GM23338 (cell line): ENCODE results near the gene WDSUB1. TPM values are rescaled to one million over a fixed set of nuclear protein-coding genes. Genes with fewer than 3 reads are reported as not detected.

Experiments
- ATAC-seq: fragments of 200-7000 bp; cut with Tn5 transposase; 3 replicates; pipeline ENCODE4 v1.9.1; 2020
- DNase-seq: peaks from one replicate; pipeline ENCODE4 v3.0.0-alpha.2; 2015; ENCODE audit warnings: low spot score
- H2AFZ ChIP-seq: fragments of 200-600 bp; sonication (generic); 2 replicates; pipeline ENCODE4 v1.8.0; 2016; ENCODE audit warnings: antibody characterized with exemption, mild to moderate bottlenecking, moderate library complexity
- H3F3A ChIP-seq: fragments of 200-600 bp; sonication (generic); replicated peaks from 2 replicates; pipeline ENCODE4 v1.8.0; 2017; ENCODE audit warnings: antibody characterized with exemption, mixed run types, low read depth
- H3K27ac ChIP-seq: fragments of 200-600 bp; sonication (generic); 2 replicates; pipeline ENCODE4 v1.6.1; 2016; ENCODE audit warnings: low read depth
- H3K27me3 ChIP-seq: fragments of 200-600 bp; sonication (generic); 2 replicates; pipeline ENCODE4 v1.8.0; 2016; ENCODE audit warnings: mild to moderate bottlenecking, mixed run types, moderate library complexity; ENCODE audit not compliant: insufficient read depth
- H3K36me3 ChIP-seq: fragments of 200-600 bp; sonication (generic); 2 replicates; pipeline ENCODE4 v1.8.0; 2016; ENCODE audit warnings: mild to moderate bottlenecking; ENCODE audit not compliant: insufficient read depth
- H3K4me1 ChIP-seq: fragments of 200-600 bp; sonication (generic); 2 replicates; pipeline ENCODE4 v1.8.0; 2016; ENCODE audit warnings: mild to moderate bottlenecking, moderate library complexity; ENCODE audit not compliant: insufficient read depth
- H3K4me2 ChIP-seq: fragments of 200-600 bp; sonication (generic); 2 replicates; pipeline ENCODE4 v1.7.1; 2017; ENCODE audit warnings: mixed run types
- H3K4me3 ChIP-seq: fragments of 200-600 bp; sonication (generic); 2 replicates; pipeline ENCODE4 v1.6.1; 2016; ENCODE audit warnings: mixed run types
- H3K79me2 ChIP-seq: fragments of 200-600 bp; sonication (generic); replicated peaks from 2 replicates; pipeline ENCODE4 v1.8.0; 2017; ENCODE audit warnings: mild to moderate bottlenecking; ENCODE audit not compliant: insufficient read depth
- H3K9me2 ChIP-seq: fragments of 200-600 bp; sonication (generic); 2 replicates; pipeline ENCODE4 v1.8.0; 2017; ENCODE audit not compliant: insufficient read depth
- H4K20me1 ChIP-seq: fragments of 200-600 bp; sonication (generic); replicated peaks from 2 replicates; pipeline ENCODE4 v1.8.0; 2017; ENCODE audit warnings: mild to moderate bottlenecking; ENCODE audit not compliant: insufficient read depth
- H3K27ac Mint-ChIP-seq: 2 replicates; pipeline ENCODE4 v1.8.0; 2020; ENCODE audit warnings: inconsistent platforms, mild to moderate bottlenecking, moderate library complexity, mixed read lengths
- H3K27me3 Mint-ChIP-seq: 3 replicates; pipeline ENCODE4 v1.8.0; 2022; ENCODE audit warnings: low read depth, mild to moderate bottlenecking, moderate library complexity, mixed read lengths, inconsistent platforms; ENCODE audit not compliant: insufficient read depth, poor library complexity
- H3K36me3 Mint-ChIP-seq: 3 replicates; pipeline ENCODE4 v1.8.0; 2021; ENCODE audit warnings: low read depth, mild to moderate bottlenecking, inconsistent platforms, moderate library complexity, mixed read lengths
- H3K4me1 Mint-ChIP-seq: 3 replicates; pipeline ENCODE4 v1.8.0; 2020; ENCODE audit warnings: mild to moderate bottlenecking, inconsistent platforms, mixed read lengths
- H3K4me3 Mint-ChIP-seq: 3 replicates; pipeline ENCODE4 v1.8.0; 2021; ENCODE audit warnings: moderate library complexity, mild to moderate bottlenecking, inconsistent platforms, mixed read lengths
- H3K9me3 Mint-ChIP-seq: 3 replicates; pipeline ENCODE4 v1.8.0; 2020; ENCODE audit warnings: moderate library complexity, mild to moderate bottlenecking, inconsistent platforms, mixed read lengths
- CREB1 ChIP-seq: fragments of 250-450 bp; sonication (Bioruptor Pico); IDR thresholded peaks from 2 replicates; pipeline ENCODE4 v1.5.0; 2020; ENCODE audit warnings: low read depth, mild to moderate bottlenecking, moderate library complexity
- CTCF ChIP-seq, 2 experiments: fragments of 200-600 bp in 1 of 2; sonication (generic) in 1 of 2; conservative IDR thresholded peaks; 2 replicates each; pipeline versions ENCODE4 v1.5.1 to v1.6.1; 2016 to 2017; ENCODE audit warnings: antibody characterized with exemption in 2 of 2, low read depth in 2 of 2, mild to moderate bottlenecking in 2 of 2, moderate library complexity in 1 of 2
- ETS1 ChIP-seq: IDR thresholded peaks from 2 replicates; pipeline ENCODE4 v1.6.1; 2016; ENCODE audit warnings: antibody characterized with exemption
- EZH2 ChIP-seq: fragments of 200-600 bp; sonication (generic); IDR thresholded peaks from one replicate; pipeline ENCODE4 v1.8.0; 2017; ENCODE audit warnings: antibody characterized with exemption, mild to moderate bottlenecking, low read depth; ENCODE audit not compliant: unreplicated experiment
- EZH2phosphoT487 ChIP-seq: fragments of 200-600 bp; sonication (generic); IDR thresholded peaks from one replicate; pipeline ENCODE4 v1.8.1; 2018; ENCODE audit warnings: antibody characterized with exemption; ENCODE audit not compliant: unreplicated experiment
- POLR2AphosphoS5 ChIP-seq: IDR thresholded peaks from 2 replicates; pipeline ENCODE4 v1.6.1; 2016; ENCODE audit warnings: antibody characterized with exemption, low read depth
- REST ChIP-seq: IDR thresholded peaks from one replicate; pipeline ENCODE4 v1.6.1; 2018; ENCODE audit warnings: antibody characterized with exemption; ENCODE audit not compliant: unreplicated experiment
- ZNF331 ChIP-seq: fragments of 250-450 bp; sonication (Bioruptor Pico); IDR thresholded peaks from 2 replicates; pipeline ENCODE4 v1.5.0; 2020; ENCODE audit warnings: low read depth, mild to moderate bottlenecking, moderate library complexity
- polyA plus RNA-seq: library from polyadenylated mRNA; unstranded; fragments of >200 nt; fragmentation: Nextera tagmentation; extraction: Ambion mirVana; gene quantifications from 2 replicates; pipeline ENCODE4 v1.2.1, GENCODE V29; 2016
- total RNA-seq: library from RNA; depleted of rRNA; stranded (reverse); fragments of >200 nt; shearing (Covaris generic); gene quantifications from 2 replicates; pipeline ENCODE4 v1.2.3, GENCODE V29; 2014

WDSUB1 gene
- total and polyA plus RNA-seq, 2 experiments from 2014 or later = 9.9 to 12.2 TPM

GRCh38 chr2:159204381-159205144, 81.9 kb downstream of the WDSUB1 start:
- no peak for DNase-seq
- Histone ChIP-seq H3K4me3 (no peak overlapping the region), H4K20me1 (peaks cover 3% of the 10 kb centered on the region), H3F3A (no peaks in the 10 kb centered on the region), H3K36me3 (no peaks in the 10 kb centered on the region), H2AFZ (no peak overlapping the region), H3K4me2 (no peak overlapping the region), H3K79me2 (no peaks in the 10 kb centered on the region), H3K27ac (no peak overlapping the region), H3K9me2 (0 out of 2 replicates have a peak, but pooled peaks cover 6% of the 10 kb centered on the region), H3K4me1 (no peaks in the 10 kb centered on the region), H3K27me3 (peaks cover 17% of the 10 kb centered on the region)
- no peaks in the 10 kb centered on the region for H3K36me3 Mint-ChIP-seq
- H3K9me3 Mint-ChIP-seq = no peaks in the 10 kb centered on the region
- TF ChIP-seq ZNF331 (CRISPR knock-in tag) (no peak), EZH2phosphoT487 (no peak), ETS1 (no peak), CTCF (conservative IDR thresholded peaks at IDR 0.05; ENCODE audit: low read depth in 2 of 2) (no peak), POLR2AphosphoS5 (no peak)
- H3K27me3 Mint-ChIP-seq = peaks cover 11% of the 10 kb centered on the region
- H3K27ac Mint-ChIP-seq = no peak overlapping the region
- H3K4me3 Mint-ChIP-seq = no peak overlapping the region
- no peak for ATAC-seq
- H3K4me1 Mint-ChIP-seq = no peaks in the 10 kb centered on the region

- Histone ChIP-seq H3K36me3 (no peaks in the 10 kb centered on the region), H3K4me1 (no peaks in the 10 kb centered on the region), H2AFZ (no peak overlapping the region), H4K20me1 (no peaks in the 10 kb centered on the region; the same call in 1 of the 2 replicates), H3K4me2 (no peak overlapping the region), H3K4me3 (no peak overlapping the region), H3K27ac (no peak overlapping the region), H3F3A (no peaks in the 10 kb centered on the region), H3K9me2 (0 out of 2 replicates have a peak, but pooled peaks cover 6% of the 10 kb centered on the region), H3K79me2 (no peaks in the 10 kb centered on the region), H3K27me3 (no peaks in the 10 kb centered on the region; the same call in 1 of the 2 replicates)
- DNase-seq = no peak
- no peaks in the 10 kb centered on the region for H3K9me3 Mint-ChIP-seq
- ATAC-seq = no peak; the same call in 2 of the 3 replicates
- H3K27me3 Mint-ChIP-seq = peaks cover 4% of the 10 kb centered on the region
- H3K27ac Mint-ChIP-seq = no peak overlapping the region
- no peak overlapping the region for H3K4me3 Mint-ChIP-seq
- no peaks in the 10 kb centered on the region for H3K36me3 Mint-ChIP-seq
- no peaks in the 10 kb centered on the region for H3K4me1 Mint-ChIP-seq
- TF ChIP-seq ETS1 (no peak), POLR2AphosphoS5 (no peak), CREB1 (CRISPR knock-in tag) (no peak), EZH2phosphoT487 (no peak), REST (no peak), EZH2 (no peak)
These were observed 83.9 kb downstream of the WDSUB1 start for GRCh38 chr2:159202568-159203071.
